ENCODE data around the gene HRAS.

HRAS gene

GRCh38 chr11:553083-553987 lies 18.0 kb upstream of the HRAS start:
- DNase-seq = no peak

- DNase-seq = no peak
Measured at GRCh38 chr11:551596-551995, 16.2 kb upstream of the HRAS start.

GRCh38 chr11:551131-551530 lies 15.8 kb upstream of the HRAS start:
- no peak for DNase-seq

- DNase-seq = no peak
Measured at GRCh38 chr11:550746-551085, 15.3 kb upstream of the HRAS start.

DNA sequence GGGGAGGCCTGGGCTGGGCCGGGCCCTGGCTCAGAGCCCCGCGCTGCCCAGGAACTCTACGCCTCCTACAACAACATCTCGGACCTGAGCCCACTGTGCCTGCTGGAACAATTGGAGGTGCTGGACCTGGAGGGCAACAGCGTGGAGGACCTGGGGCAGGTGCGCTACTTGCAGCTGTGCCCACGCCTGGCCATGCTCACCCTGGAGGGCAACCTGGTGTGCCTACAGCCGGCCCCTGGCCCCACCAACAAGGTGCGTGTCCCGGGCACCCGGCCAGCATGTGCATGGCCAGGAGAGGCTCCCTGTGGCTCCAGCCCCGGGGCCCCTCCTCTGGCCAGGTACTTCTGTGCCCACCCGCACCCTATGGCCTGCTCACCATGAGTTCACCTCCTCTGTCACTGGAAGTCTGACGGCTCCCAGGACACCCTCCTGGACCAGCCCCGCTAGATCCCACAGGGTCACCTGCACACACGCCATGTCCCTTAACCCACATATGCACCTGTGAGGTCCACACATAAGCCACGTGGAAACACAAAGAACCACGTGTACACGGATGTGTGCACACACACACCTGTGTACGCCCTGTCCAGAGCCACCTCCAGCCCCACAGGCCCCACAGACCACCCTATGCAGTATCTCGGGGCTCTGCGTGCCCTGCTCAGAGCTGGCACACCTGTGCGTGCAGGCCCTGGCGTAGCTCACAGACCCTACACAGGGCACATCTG lies 14.8 kb upstream of the HRAS start:
- no peak for DNase-seq

- no peak for DNase-seq
Measured at GRCh38 chr11:548700-549603, 13.6 kb upstream of the HRAS start.

GRCh38 chr11:545171-545570 lies 9.8 kb upstream of the HRAS start:
- DNase-seq = no peak

- no peak for DNase-seq
Measured at GRCh38 chr11:544817-545166, 9.4 kb upstream of the HRAS start.

- no peak for DNase-seq
Measured at GRCh38 chr11:541433-541885, 6.1 kb upstream of the HRAS start.

DNA sequence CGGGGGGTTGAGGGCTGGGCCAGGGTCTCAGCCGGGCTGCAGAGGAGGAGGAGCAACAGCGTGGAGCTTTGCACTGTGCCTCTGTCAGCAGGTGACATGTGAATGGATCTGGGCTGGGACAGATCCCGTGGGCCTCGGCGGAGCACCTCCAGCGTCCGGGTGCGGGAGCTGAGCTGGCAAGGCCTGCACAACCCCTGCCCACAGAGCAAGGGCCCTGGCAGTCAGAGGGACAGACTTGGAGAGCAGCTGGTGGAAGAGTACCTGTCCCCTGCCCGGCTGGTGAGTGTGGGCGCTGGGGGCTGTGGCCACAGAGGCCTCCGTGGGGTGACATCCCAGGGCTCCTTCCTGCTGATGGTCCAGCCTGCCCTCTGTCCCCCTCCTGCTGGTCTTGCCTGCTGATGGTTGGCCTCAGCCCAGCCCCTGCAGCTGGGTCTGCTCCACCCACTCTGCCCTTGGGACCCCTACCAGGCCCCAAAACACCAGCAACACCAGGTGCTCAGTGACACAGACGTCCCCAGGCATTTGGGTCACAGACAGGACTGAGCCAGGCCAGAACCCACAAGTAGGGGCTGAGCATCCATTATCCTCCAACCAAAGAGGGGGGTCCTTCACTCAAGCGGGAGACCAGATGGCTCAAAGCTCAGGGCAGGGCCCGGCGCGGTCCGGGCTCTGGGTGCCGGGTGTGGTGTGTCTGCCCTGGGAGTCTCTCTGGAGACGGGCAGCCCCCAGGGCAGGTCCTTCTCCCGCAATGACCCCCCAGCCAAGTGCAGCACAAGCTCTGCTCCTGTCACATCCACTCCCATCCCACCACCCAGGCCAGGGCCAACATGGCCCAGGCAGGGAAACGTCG lies 5.4 kb upstream of the HRAS start:
- DNase-seq = no peak

DNA sequence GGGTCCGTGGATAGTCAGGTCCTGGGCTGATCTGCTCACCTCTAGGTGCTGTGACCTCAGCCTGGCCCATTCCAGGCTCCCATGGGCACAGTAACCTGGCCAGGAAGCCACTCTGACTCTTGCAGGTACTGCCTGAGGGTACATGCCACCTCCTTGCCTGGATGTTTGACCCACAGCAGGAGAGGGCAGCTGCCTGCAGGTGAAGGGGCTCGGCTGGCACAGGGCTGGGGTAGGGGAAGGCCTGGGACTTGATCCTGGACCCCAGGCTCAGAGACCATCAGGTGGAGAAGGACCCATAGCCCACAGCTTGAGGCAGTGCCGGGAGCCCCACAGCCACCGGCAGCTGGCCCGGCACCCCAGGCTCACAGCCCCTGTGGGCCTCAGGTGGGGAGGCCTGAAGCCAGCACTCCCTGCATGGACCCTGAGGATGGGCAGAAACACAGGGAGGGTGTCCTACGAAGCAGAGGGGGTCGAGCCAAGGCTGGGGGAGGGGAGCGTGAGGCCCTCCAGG lies 4.7 kb upstream of the HRAS start:
- no peak for DNase-seq

DNA sequence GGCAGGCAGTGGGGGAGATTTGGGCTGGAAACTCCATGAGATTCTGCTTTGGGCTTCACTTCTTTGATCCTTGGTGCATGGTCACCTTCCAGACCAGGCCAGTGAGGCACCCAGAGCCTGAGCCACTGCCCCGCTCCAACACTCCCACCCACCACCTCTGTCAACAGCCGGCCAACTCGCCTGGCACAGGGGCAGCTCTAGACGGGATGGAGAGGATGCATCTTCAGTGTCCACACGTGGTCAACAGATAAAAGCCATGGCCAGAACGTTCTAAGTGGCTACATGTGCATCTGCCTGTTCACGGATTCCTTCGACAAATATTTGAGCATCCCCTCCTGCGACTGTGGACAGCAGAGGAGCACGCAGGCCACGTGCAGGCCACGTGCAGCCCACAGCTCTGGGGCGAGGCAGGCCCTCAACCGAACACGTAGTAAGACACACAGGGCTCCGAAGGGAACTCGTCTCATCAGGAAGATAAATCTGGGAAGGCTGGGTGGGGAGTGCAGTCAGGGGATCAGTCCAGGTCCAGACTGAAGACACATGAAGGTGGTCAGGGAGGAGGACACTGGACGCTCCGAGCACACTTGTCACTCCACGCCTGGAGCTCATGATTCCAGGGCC lies 3.2 kb upstream of the HRAS start:
- no peak for DNase-seq

DNA sequence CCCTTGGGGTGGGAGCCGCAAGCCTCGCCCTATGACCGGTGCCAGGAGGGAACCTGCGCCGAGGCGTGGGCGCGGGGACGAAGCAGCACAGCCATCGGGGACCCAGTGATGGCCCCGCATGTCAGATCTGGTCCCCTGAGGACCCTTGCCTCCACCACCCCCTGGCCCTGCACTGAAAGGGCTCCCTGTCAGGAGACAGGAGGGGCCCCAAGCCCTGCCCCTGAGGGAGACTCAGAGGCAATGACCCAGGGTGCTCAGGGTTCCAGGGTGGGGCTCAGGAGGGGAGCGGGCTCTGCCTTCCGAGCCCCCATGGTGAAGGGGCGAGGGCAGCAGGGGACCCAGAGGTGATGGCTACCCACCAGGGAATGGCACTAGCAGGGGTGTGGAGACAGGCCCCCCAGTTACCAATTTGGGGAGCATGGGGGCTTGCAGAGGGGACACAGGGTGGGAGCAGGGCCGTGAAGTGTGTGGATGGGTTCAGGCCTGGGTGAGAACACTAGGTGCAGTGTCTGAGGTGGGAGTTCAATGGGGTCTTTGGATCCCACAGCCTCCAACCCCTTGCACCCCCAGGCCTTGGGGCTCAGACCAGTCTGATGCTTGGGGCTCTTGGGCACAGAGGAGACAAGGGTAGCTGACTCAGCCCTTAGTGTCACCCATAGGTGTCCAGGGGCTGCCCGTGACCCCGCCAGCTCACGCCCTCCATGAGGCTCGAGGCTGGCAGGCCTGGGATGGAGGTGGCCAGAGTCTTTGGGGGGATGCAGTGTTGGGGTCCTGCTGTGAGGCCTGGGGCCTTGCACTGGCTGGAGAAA lies 2.5 kb upstream of the HRAS start:
- no peak for DNase-seq

DNA sequence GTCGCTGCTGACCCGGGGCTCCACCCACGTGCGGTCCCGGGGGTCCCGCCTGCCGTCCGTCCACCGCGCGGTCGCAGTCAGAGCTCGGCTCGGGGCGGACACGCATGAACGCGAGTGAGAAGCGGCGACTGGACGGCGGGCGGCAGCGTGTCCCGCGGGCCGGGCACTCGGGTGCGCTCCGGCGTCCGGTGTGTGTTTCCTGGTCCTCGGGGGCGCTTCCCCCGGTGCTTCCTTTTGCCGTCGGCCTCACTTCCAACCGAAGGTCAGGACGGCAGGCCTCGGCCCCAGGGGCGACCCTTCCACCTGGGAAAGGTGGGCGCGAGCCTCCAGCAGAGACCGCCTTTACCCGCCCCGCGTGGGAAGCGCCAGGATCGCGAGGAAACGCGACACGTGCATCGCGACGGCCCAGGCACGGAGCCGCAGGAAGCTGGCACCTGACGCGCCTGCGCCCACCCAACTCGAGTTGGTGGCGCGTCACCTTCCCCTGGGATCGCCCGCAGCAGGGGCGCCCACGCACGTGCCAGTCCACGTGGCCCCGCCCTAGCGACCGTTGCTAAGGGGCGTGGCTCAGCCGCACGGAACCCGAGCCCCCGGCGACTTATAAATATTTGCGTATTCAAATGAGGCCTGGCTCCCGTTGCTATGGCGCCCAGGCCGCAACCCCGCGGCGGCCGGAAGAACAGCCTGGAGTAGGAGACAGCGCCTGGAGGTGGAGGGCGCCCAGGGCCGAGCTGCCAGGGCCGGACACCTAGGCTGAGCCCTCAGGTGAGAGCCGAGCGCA lies 1.7 kb upstream of the HRAS start, which contains the start of gene LRRC56:
Gene LRRC56 (plus strand): TSS at position 687 of the 781 bp plus-strand sequence. CDS start 3,158 bp downstream, outside the sequence.
- no peak for DNase-seq

GRCh38 chr11:535210-535518 lies 212 bp downstream of the HRAS start:
- no peak for DNase-seq

DNA sequence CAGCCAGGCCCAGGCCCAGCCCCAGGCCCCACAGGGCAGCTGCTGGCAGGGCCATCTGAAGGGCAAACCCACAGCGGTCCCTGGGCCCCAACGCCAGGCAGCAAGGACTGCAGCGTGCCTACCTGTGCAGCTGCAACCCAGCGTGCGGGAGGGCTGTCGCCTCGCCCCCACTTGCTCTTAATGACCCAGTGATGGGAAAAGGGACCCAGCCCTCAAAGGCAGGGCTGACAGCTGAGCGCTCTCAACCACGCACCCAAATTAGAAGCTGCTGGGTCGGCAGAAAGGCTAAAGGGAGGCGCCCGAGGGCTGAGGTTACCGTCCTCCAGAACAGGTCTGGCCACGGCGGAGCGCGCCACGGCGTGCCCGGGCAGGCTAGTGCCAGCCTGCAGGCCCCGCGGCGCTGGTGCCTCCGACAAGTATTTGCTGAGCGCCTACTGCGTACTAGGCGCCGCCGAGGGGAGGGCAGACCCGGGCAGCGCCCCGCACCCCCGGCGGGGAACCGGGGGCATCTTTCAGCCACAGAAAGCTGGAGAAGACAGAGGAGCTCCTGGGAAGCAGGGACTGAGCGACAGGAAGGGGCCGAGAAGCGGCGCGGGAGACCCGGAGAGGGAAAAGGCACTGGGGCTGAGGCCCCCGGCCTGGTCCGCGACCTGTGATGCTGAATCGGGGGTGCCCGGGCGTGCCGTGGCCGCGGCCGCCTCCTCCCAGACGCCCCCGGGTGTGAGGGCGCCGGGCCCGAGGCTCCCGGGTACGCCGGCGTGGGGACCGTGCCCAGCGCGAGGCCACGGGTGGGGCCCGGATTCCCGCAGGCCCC lies 773 bp downstream of the HRAS start:
- no peak for DNase-seq

DNA sequence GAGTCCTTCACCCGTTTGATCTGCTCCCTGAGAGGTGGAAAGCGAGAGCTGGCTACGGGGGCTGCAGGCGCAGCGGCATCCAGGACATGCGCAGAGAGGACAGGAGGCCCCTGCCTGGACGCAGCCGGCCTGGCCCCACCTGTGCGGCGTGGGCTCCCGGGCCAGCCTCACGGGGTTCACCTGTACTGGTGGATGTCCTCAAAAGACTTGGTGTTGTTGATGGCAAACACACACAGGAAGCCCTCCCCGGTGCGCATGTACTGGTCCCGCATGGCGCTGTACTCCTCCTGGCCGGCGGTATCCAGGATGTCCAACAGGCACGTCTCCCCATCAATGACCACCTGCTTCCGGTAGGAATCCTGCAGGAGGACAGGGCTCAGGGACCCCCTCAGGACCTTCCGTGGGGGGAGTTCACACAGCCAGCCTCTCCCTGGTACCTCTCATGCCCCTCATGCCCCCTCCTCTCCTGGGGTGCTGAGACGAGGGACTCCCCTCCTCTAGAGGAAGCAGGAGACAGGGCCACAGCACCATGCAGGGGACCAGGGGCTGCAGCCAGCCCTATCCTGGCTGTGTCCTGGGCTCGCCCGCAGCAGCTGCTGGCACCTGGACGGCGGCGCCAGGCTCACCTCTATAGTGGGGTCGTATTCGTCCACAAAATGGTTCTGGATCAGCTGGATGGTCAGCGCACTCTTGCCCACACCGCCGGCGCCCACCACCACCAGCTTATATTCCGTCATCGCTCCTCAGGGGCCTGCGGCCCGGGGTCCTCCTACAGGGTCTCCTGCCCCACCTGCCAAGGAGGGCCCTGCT lies 1.6 kb downstream of the HRAS start:
- DNase-seq = no peak

- no peak for DNase-seq
Measured at GRCh38 chr11:532986-533585, 2.3 kb downstream of the HRAS start.

Measured in midbrain (tissue), 1 donor.